Parathyroid adenoma (tissue), 2 donors: ENCODE measurements around the gene TENM3.

Experiments
- H2AFZ ChIP-seq: fragments of 300-600 bp; sonication (generic); one replicate; pipeline ENCODE4 v1.7.0; 2017; ENCODE audit warnings: antibody characterized with exemption, mild to moderate bottlenecking
- H3K27ac ChIP-seq: fragments of 300-600 bp; sonication (generic); one replicate; pipeline ENCODE4 v1.7.0; 2017
- H3K27me3 ChIP-seq: fragments of 300-600 bp; sonication (generic); one replicate; pipeline ENCODE4 v1.7.0; 2017; ENCODE audit warnings: low read length; ENCODE audit not compliant: control insufficient read depth, insufficient read depth
- H3K36me3 ChIP-seq: fragments of 300-600 bp; sonication (generic); one replicate; pipeline ENCODE4 v1.7.0; 2017; ENCODE audit warnings: low read length; ENCODE audit not compliant: control insufficient read depth, insufficient read depth
- H3K4me1 ChIP-seq: fragments of 300-600 bp; sonication (generic); one replicate; pipeline ENCODE4 v1.7.0; 2017; ENCODE audit warnings: control low read depth
- H3K4me2 ChIP-seq: fragments of 300-600 bp; sonication (generic); one replicate; pipeline ENCODE4 v1.7.0; 2017; ENCODE audit warnings: low read length
- H3K4me3 ChIP-seq: fragments of 300-600 bp; sonication (generic); one replicate; pipeline ENCODE4 v1.7.0; 2017; ENCODE audit warnings: low read depth, low read length
- H3K79me2 ChIP-seq: fragments of 300-600 bp; sonication (generic); one replicate; pipeline ENCODE4 v1.7.0; 2017; ENCODE audit warnings: control low read depth
- H3K9ac ChIP-seq: fragments of 300-600 bp; sonication (generic); one replicate; pipeline ENCODE4 v1.7.0; 2017; ENCODE audit warnings: mild to moderate bottlenecking
- H3K9me3 ChIP-seq: fragments of 300-600 bp; sonication (generic); one replicate; pipeline ENCODE4 v1.7.0; 2017; ENCODE audit warnings: low read length; ENCODE audit not compliant: control insufficient read depth
- TF ChIP-seq, protein P1 (sequence below): fragments of 300-600 bp; sonication (generic); IDR thresholded peaks from one replicate; pipeline ENCODE4 v1.7.0; 2017; ENCODE audit warnings: antibody characterized with exemption, mild to moderate bottlenecking
- donor health status: primary hyperparathyroidism.

The TENM3 gene

DNA sequence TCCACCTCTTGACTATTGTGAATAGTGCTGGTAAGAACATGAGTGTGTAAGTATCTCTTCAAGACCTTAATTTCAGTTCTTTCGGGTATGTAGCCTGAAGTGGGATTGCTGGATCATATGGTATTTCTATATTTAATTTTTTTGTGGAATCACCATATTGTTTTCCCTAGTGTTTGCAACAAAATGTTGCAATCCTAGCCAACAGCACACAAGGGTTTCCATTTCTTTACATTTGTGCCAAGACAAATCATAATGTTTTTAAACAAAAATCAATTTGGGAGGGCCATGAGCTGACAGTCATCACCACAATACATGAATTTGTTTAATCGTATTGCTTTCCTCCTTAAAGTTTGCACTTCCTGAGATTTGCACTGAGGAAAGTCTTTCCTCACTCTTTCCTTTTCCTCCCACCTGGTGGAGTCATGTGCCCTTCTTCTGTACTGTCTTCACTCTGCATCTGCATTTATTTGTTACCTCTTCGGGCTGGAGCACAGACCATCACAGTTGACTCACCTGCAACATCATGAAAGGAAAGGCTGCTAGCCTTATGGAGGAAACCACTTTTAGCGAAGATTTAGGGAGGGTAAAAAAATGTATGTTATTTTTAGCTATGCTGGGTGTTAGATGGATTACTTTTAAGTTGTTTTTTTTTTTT, 404.6 kb downstream of the TENM3 start:
- no peaks in the 10 kb centered on the region for H3K9me3 ChIP-seq
- no peaks in the 10 kb centered on the region for H3K36me3 ChIP-seq
- no peaks in the 10 kb centered on the region for H3K27me3 ChIP-seq
- H2AFZ ChIP-seq = no peak overlapping the region
- no peaks in the 10 kb centered on the region for H3K4me1 ChIP-seq
- TF ChIP-seq, protein P1, sequence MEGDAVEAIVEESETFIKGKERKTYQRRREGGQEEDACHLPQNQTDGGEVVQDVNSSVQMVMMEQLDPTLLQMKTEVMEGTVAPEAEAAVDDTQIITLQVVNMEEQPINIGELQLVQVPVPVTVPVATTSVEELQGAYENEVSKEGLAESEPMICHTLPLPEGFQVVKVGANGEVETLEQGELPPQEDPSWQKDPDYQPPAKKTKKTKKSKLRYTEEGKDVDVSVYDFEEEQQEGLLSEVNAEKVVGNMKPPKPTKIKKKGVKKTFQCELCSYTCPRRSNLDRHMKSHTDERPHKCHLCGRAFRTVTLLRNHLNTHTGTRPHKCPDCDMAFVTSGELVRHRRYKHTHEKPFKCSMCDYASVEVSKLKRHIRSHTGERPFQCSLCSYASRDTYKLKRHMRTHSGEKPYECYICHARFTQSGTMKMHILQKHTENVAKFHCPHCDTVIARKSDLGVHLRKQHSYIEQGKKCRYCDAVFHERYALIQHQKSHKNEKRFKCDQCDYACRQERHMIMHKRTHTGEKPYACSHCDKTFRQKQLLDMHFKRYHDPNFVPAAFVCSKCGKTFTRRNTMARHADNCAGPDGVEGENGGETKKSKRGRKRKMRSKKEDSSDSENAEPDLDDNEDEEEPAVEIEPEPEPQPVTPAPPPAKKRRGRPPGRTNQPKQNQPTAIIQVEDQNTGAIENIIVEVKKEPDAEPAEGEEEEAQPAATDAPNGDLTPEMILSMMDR = no peak
- H3K27ac ChIP-seq = no peak overlapping the region
- H3K9ac ChIP-seq = no peak overlapping the region
- H3K4me3 ChIP-seq = no peak overlapping the region
- no peaks in the 10 kb centered on the region for H3K79me2 ChIP-seq
- no peak overlapping the region for H3K4me2 ChIP-seq

DNA sequence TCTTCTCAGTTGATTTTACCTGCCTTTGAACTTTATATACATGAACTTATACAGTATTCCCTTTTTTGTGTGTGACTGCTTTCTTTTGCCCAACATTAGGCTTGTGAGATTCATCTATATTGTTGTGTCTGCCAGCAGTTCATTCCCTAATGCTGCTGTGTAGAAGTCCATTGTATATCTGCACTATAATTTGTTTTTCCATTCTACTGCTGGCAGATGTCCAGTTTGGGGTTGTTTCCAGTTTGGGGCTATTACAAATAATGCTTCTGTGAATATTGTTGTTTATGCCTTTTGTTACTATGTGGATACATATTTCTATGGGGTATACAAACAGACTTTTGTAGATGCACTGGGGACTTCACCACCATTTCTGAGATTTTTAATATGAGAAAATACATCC, 405.6 kb downstream of the TENM3 start:
- Histone ChIP-seq H3K4me2 (no peak overlapping the region), H3K9me3 (no peaks in the 10 kb centered on the region), H3K9ac (no peak overlapping the region), H3K4me3 (no peak overlapping the region), H3K27me3 (no peaks in the 10 kb centered on the region), H3K4me1 (no peaks in the 10 kb centered on the region), H3K79me2 (no peaks in the 10 kb centered on the region), H2AFZ (no peak overlapping the region), H3K36me3 (no peaks in the 10 kb centered on the region), H3K27ac (no peak overlapping the region)
- TF ChIP-seq, protein P1 = no peak

DNA sequence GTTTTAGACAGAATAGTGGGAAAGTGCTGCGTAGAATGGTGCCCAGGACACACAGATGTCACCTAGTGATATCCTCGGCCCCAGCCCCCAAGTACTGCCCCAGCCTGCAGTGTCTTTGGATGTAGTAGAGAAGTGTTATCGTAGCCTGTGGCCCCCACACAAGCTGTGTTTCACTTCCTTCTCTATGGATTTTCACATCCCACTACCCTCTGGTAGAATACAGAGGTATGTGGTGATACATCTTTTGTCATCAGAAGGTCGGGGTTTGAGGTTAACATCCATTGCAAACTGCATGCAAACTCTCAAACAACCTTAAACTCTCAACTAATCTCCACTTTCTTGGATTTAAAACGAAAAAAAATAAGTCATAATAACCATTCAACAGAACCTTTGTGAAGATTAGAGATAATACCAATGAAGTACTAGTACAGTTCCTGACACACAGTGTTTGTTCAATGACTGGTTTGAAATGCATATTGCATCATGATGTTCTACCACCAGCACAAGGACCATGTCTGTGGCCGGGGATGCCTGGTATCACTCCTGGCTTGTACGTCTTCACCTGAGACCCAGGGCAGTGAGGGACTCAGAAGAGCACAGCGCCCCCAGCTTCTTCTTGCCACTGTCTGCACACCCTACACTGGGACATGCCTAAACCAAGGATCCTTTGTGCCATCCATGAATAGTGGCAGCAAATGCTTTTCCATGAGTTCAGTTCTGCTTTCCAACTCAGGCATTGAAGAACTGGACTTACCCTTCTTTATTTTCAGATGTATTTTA, 406.7 kb downstream of the TENM3 start:
- no peak overlapping the region for H3K4me3 ChIP-seq
- H3K79me2 ChIP-seq = no peaks in the 10 kb centered on the region
- H3K4me2 ChIP-seq = no peak overlapping the region
- no peaks in the 10 kb centered on the region for H3K27me3 ChIP-seq
- TF ChIP-seq, protein P1 = no peak
- H3K27ac ChIP-seq = no peak overlapping the region
- no peaks in the 10 kb centered on the region for H3K9me3 ChIP-seq
- H3K9ac ChIP-seq = no peak overlapping the region
- H3K4me1 ChIP-seq = no peaks in the 10 kb centered on the region
- no peaks in the 10 kb centered on the region for H3K36me3 ChIP-seq
- H2AFZ ChIP-seq = no peak overlapping the region

DNA sequence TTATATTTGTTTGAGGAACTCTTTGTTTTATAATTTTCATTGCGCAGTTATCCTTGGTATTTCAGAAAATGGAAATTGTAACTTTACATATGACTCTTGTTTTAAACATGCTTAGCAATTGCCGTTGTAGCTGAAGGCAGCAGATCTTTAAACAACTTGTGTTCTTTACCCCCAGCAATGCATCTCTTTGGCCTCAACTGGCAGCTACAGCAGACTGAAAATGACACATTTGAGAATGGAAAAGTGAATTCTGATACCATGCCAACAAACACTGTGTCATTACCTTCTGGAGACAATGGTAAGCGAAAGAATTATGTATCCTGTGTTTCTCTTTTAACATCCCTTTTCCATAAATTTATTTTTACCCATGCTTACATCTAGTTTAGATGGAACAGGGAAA, 410.4 kb downstream of the TENM3 start:
- Histone ChIP-seq H3K9me3 (no peaks in the 10 kb centered on the region), H3K9ac (no peak overlapping the region), H3K4me1 (no peaks in the 10 kb centered on the region), H3K4me2 (no peak overlapping the region), H3K27ac (no peak overlapping the region), H3K27me3 (no peaks in the 10 kb centered on the region), H3K79me2 (no peaks in the 10 kb centered on the region), H3K4me3 (no peak overlapping the region), H2AFZ (no peak overlapping the region), H3K36me3 (no peaks in the 10 kb centered on the region)
- TF ChIP-seq, protein P1 = no peak
